D341Med (cell line): ENCODE results near the gene IFRD1.
"Not testable (repeated sequence)": the region's sequence is repeated elsewhere in the genome, so short reads cannot be mapped to it uniquely, and the experiment has no call there.

Experiments
- DNase-seq: peaks from one replicate; pipeline ENCODE4 v3.0.0; 2012; ENCODE audit warnings: low spot score

Gene IFRD1

GRCh38 chr7:112516418-112516817, 66.2 kb downstream of the IFRD1 start:
- not testable (repeated sequence) for DNase-seq

- no peak for DNase-seq
These were observed 67.2 kb downstream of the IFRD1 start for GRCh38 chr7:112517487-112517886.

- DNase-seq: no peak
These were observed 70.5 kb downstream of the IFRD1 start for GRCh38 chr7:112520787-112521186.

- no peak for DNase-seq
These were observed 71.7 kb downstream of the IFRD1 start for GRCh38 chr7:112521942-112522341.

- no peak for DNase-seq
These were observed 73.6 kb downstream of the IFRD1 start for GRCh38 chr7:112523871-112524270.
